Smooth muscle cell (in vitro differentiated cells): ENCODE results near the gene HECTD4. TPM values are rescaled to one million over a fixed set of nuclear protein-coding genes. Genes with fewer than 3 reads are reported as not detected.
"Not testable (repeated sequence)": the region's sequence is repeated elsewhere in the genome, so short reads cannot be mapped to it uniquely, and the experiment has no call there.

Experiments
- DNase-seq: peaks from one replicate; lab custom pipeline; 2025; ENCODE audit not compliant: unreplicated experiment; lab: John Stamatoyannopoulos, UW
- H2AFZ ChIP-seq: fragments of 200-600 bp; sonication (generic); 2 replicates; pipeline ENCODE4 v1.6.0; 2016; ENCODE audit warnings: antibody characterized with exemption, low read depth, mild to moderate bottlenecking
- H3F3A ChIP-seq: fragments of 200-600 bp; sonication (generic); 2 replicates; pipeline ENCODE4 v1.6.0; 2017; ENCODE audit warnings: antibody characterized with exemption, low read depth
- H3K27ac ChIP-seq: fragments of 200-600 bp; sonication (generic); 2 replicates; pipeline ENCODE4 v1.5.1; 2016; ENCODE audit warnings: low read depth, mild to moderate bottlenecking
- H3K27me3 ChIP-seq: fragments of 200-600 bp; sonication (generic); 2 replicates; pipeline ENCODE4 v1.6.1; 2016; ENCODE audit warnings: low read depth, mild to moderate bottlenecking
- H3K36me3 ChIP-seq: fragments of 200-600 bp; sonication (generic); 2 replicates; pipeline ENCODE4 v1.5.1; 2016; ENCODE audit warnings: low read depth
- H3K4me1 ChIP-seq: fragments of 200-600 bp; sonication (generic); 2 replicates; pipeline ENCODE4 v1.5.1; 2016; ENCODE audit warnings: low read depth
- H3K4me2 ChIP-seq: fragments of 200-600 bp; sonication (generic); 2 replicates; pipeline ENCODE4 v1.6.0; 2016; ENCODE audit warnings: mild to moderate bottlenecking
- H3K4me3 ChIP-seq: fragments of 200-600 bp; sonication (generic); 2 replicates; pipeline ENCODE4 v1.5.1; 2016; ENCODE audit warnings: mild to moderate bottlenecking
- H3K79me2 ChIP-seq: fragments of 200-600 bp; sonication (generic); 2 replicates; pipeline ENCODE4 v1.6.0; 2016; ENCODE audit warnings: low read depth, mild to moderate bottlenecking
- H3K9ac ChIP-seq: fragments of 200-600 bp; sonication (generic); 2 replicates; pipeline ENCODE4 v1.6.0; 2016; ENCODE audit warnings: low read depth
- H3K9me3 ChIP-seq: fragments of 200-600 bp; sonication (generic); replicated peaks from 2 replicates; pipeline ENCODE4 v1.5.1; 2016; ENCODE audit warnings: low read depth
- H4K20me1 ChIP-seq: fragments of 200-600 bp; sonication (generic); 2 replicates; pipeline ENCODE4 v1.6.0; 2016; ENCODE audit warnings: low read depth
- WGBS: methylation state at CpG from one replicate; pipeline ENCODE4 v1.1.7; 2016; ENCODE audit warnings: low lambda C conversion rate; 5-methylcytosine and 5-hydroxymethylcytosine counted together
- polyA plus RNA-seq: library from polyadenylated mRNA; unstranded; fragments of >200 nt; fragmentation: Nextera tagmentation; extraction: Ambion mirVana; gene quantifications from 2 replicates; pipeline ENCODE4 v1.2.1, GENCODE V29; 2016
- total RNA-seq: library from RNA; depleted of rRNA; stranded (reverse); fragments of >200 nt; gene quantifications from 2 replicates; pipeline ENCODE4 v1.2.3, GENCODE V29; 2014
- TF ChIP-seq, protein P1 (sequence below): fragments of 200-600 bp; sonication (generic); IDR thresholded peaks from 2 replicates; pipeline ENCODE4 v1.5.1; 2017; ENCODE audit warnings: borderline replicate concordance, mild to moderate bottlenecking, antibody characterized with exemption; ENCODE audit not compliant: insufficient read depth, poor library complexity, severe bottlenecking

Gene HECTD4
- total and polyA plus RNA-seq, 2 experiments from 2014 or later: 6.6 to 16.9 TPM

DNA sequence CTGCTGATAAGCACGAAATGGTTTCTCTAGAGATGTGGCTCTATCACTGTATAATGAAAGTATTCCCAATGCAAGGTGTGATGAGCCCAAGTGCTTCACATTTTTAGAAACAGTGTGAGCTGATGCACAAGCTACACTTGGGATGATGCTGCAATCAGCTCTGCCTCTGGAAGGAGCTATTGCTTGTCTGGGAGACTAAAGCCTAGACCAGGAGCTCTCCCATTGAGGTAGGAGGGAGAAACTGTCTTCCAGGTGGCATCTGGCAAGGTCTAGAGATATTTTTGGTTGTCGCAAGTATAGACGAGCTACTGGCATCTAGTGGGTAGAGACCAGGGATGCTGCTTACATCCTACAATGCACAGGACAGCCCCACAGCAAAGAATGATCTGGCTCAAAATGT, 42.0 kb downstream of the HECTD4 start:
- Histone ChIP-seq H3K4me1 (no peaks in the 10 kb centered on the region), H3K4me2 (no peak overlapping the region), H3K9me3 (no peaks in the 10 kb centered on the region), H3F3A (no peaks in the 10 kb centered on the region), H4K20me1 (peaks cover 67% of the 10 kb centered on the region), H3K79me2 (peaks cover 55% of the 10 kb centered on the region), H3K36me3 (no peaks in the 10 kb centered on the region), H3K9ac (no peak overlapping the region), H3K27me3 (no peaks in the 10 kb centered on the region), H2AFZ (no peak overlapping the region), H3K27ac (no peak overlapping the region), H3K4me3 (no peak overlapping the region)
- WGBS: 91% methylated on average over 3 of the region's 3 CpGs
- TF ChIP-seq, protein P1, sequence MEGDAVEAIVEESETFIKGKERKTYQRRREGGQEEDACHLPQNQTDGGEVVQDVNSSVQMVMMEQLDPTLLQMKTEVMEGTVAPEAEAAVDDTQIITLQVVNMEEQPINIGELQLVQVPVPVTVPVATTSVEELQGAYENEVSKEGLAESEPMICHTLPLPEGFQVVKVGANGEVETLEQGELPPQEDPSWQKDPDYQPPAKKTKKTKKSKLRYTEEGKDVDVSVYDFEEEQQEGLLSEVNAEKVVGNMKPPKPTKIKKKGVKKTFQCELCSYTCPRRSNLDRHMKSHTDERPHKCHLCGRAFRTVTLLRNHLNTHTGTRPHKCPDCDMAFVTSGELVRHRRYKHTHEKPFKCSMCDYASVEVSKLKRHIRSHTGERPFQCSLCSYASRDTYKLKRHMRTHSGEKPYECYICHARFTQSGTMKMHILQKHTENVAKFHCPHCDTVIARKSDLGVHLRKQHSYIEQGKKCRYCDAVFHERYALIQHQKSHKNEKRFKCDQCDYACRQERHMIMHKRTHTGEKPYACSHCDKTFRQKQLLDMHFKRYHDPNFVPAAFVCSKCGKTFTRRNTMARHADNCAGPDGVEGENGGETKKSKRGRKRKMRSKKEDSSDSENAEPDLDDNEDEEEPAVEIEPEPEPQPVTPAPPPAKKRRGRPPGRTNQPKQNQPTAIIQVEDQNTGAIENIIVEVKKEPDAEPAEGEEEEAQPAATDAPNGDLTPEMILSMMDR: no peak
- no peak for DNase-seq

DNA sequence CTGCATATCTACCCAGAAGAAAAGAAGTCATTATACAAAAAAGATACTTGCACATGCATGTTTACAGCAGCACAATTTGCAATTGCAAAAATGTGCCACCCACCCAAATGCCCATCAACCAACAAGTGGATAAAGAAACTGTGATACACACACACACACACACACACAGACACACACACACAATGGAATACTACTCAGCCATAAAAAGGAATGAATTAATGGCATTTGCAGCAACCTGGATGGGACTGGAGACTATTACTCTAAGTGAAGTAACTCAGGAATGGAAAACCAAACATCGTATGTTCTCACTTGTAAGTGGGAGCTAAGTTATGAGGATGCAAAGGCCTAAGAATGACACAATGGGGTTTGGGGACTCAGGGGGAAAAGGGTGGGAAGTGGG, 47.2 kb downstream of the HECTD4 start:
- WGBS: 100% methylated on average over 1 of the region's 1 CpG
- not testable (repeated sequence) for DNase-seq, H3K4me1 ChIP-seq, H3K36me3 ChIP-seq, H3K27ac ChIP-seq, H3K4me3 ChIP-seq, H2AFZ ChIP-seq, H3K9me3 ChIP-seq, H3K9ac ChIP-seq, H3K27me3 ChIP-seq, H3F3A ChIP-seq, H3K4me2 ChIP-seq
- Histone ChIP-seq H3K79me2 (peaks cover 44% of the 10 kb centered on the region), H4K20me1 (peaks cover 53% of the 10 kb centered on the region)

DNA sequence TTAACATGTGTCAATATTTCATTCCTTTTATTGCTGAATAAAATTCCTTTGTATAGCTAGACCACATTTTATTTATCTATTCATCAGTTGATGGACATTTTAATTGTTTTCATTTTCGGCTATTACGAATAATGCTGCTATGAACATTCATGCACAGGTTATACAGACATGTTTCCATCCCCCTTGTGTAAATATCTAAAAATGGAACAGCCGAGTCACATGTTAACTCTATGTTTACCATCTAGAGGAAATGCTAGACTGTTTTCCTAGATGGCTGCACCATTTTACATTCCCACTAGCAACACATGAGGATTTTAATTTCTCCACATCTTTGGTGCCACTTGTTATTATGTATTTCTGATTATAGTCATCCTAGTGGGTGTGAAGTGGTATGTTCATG, 49.2 kb downstream of the HECTD4 start:
- Histone ChIP-seq H2AFZ (no peak overlapping the region), H3K79me2 (peaks cover 44% of the 10 kb centered on the region)

DNA sequence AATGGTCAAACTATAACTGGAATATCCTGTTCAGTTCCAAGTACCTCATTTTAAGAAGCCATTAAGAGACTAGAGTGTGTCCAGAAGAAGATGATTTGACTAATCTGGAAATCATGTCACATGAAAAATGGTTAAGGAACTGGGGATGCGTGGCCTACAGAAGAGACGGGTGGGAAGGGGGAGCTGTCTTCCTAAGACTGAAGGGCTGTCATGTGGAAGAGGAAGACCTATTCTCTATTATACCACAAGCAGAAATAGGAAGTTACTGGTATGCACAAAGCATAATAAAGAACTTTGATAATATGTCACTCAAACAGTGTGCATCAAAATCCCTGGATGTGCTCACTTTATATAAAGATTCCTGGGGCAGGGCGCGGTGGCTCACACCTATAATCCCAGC, 50.3 kb downstream of the HECTD4 start:
- Histone ChIP-seq H3K36me3 (no peaks in the 10 kb centered on the region), H3F3A (no peaks in the 10 kb centered on the region), H3K4me1 (no peaks in the 10 kb centered on the region), H3K4me2 (no peak overlapping the region), H3K9me3 (no peaks in the 10 kb centered on the region), H3K79me2 (peaks cover 44% of the 10 kb centered on the region), H3K27me3 (no peaks in the 10 kb centered on the region), H2AFZ (no peak overlapping the region), H3K9ac (no peak overlapping the region), H3K27ac (no peak overlapping the region), H4K20me1 (peaks cover 67% of the 10 kb centered on the region), H3K4me3 (no peak overlapping the region)
- TF ChIP-seq, protein P1: no peak
- DNase-seq: no peak
- 96% methylated on average over 4 of the region's 4 CpGs for WGBS

More for the DNA sequence above, 49.2 kb downstream of the HECTD4 start:
- DNase-seq: no peak
- Histone ChIP-seq H3K4me3 (no peak overlapping the region), H4K20me1 (peaks cover 59% of the 10 kb centered on the region), H3K4me2 (no peak overlapping the region), H3K27me3 (no peaks in the 10 kb centered on the region), H3K27ac (no peak overlapping the region), H3K4me1 (no peaks in the 10 kb centered on the region), H3K36me3 (no peaks in the 10 kb centered on the region), H3K9ac (no peak overlapping the region), H3K9me3 (no peaks in the 10 kb centered on the region), H3F3A (no peaks in the 10 kb centered on the region)
- 92% methylated on average over 3 of the region's 3 CpGs for WGBS
- TF ChIP-seq, protein P1: no peak
